ENCODE results near the gene CD1D. TPM values are rescaled to one million over a fixed set of nuclear protein-coding genes. Genes with fewer than 3 reads are reported as not detected.

The CD1D gene
- polyA plus RNA-seq, 1 donor: 1.3 TPM

Other genes with a start within 250 kb of the CD1D start
- gene KIRREL1, start 187.2 kb upstream of the CD1D start, polyA plus RNA-seq (ENCODE audit: insufficient read length): 25.4 TPM
- gene CD1A, start 73.5 kb downstream of the CD1D start, polyA plus RNA-seq (ENCODE audit: insufficient read length): not detected
- gene CD1C, start 109.0 kb downstream of the CD1D start, polyA plus RNA-seq (ENCODE audit: insufficient read length): 1.4 TPM
- not detected for gene CD1B, start 150.6 kb downstream of the CD1D start, polyA plus RNA-seq (ENCODE audit: insufficient read length)
- 0.35 TPM for gene CD1E, start 173.0 kb downstream of the CD1D start, polyA plus RNA-seq (ENCODE audit: insufficient read length)
- not detected for gene OR10T2, start 218.6 kb downstream of the CD1D start, polyA plus RNA-seq (ENCODE audit: insufficient read length)
- gene OR10K2, start 245.3 kb downstream of the CD1D start, polyA plus RNA-seq (ENCODE audit: insufficient read length): not detected